PC-9 (cell line): ENCODE results near the gene BIRC5. TPM values are rescaled to one million over a fixed set of nuclear protein-coding genes. Genes with fewer than 3 reads are reported as not detected.

Source experiments
- BruUV-seq: library from RNA; stranded (reverse); fragments of 400-500 nt; replicated peaks from 2 replicates; lab custom pipeline; 2021; lab: Mats Ljungman, UMichigan
- CTCF ChIA-PET: fragments of 300-600 bp; sonication (Branson Sonifier 250); formaldehyde crosslinking; loops from one replicate; lab custom pipeline; 2022; ENCODE audit warnings: antibody characterized with exemption; lab: Charles Lee
- POLR2A ChIA-PET: fragments of 300-600 bp; sonication (Branson Sonifier 250); formaldehyde crosslinking; loops from one replicate; lab custom pipeline; 2022; ENCODE audit warnings: antibody characterized with exemption; ENCODE audit not compliant: unreplicated experiment; lab: Charles Lee
- DNase-seq, 2 experiments: peaks; one replicate each; pipeline versions ENCODE4 v3.0.0 to v3.0.0-alpha.2; 2015 to 2022; ENCODE audit warnings: mixed read lengths in 1 of 2
- H2AFZ ChIP-seq: fragments of 200-600 bp; sonication (generic); 2 replicates; pipeline ENCODE4 v1.8.1; 2017; ENCODE audit warnings: antibody characterized with exemption
- H3F3A ChIP-seq: fragments of 200-600 bp; sonication (generic); 2 replicates; pipeline ENCODE4 v1.8.1; 2017; ENCODE audit warnings: antibody characterized with exemption, mild to moderate bottlenecking, low read depth; ENCODE audit not compliant: insufficient read depth
- H3K27ac ChIP-seq: fragments of 200-600 bp; sonication (generic); 2 replicates; pipeline ENCODE4 v1.6.1; 2016; ENCODE audit warnings: mixed run types
- H3K27me3 ChIP-seq: fragments of 200-600 bp; sonication (generic); 2 replicates; pipeline ENCODE4 v1.6.1; 2016; ENCODE audit warnings: low read depth, mixed run types; ENCODE audit not compliant: insufficient read depth
- H3K36me3 ChIP-seq: fragments of 200-600 bp; sonication (generic); 2 replicates; pipeline ENCODE4 v1.6.1; 2016; ENCODE audit warnings: low read depth, mixed run types
- H3K4me1 ChIP-seq: fragments of 200-600 bp; sonication (generic); replicated peaks from 2 replicates; pipeline ENCODE4 v1.6.1; 2016; ENCODE audit warnings: mixed run types; ENCODE audit not compliant: insufficient read depth
- H3K4me2 ChIP-seq: fragments of 200-600 bp; sonication (generic); 2 replicates; pipeline ENCODE4 v1.6.1; 2017; ENCODE audit warnings: mixed run types
- H3K4me3 ChIP-seq: fragments of 200-600 bp; sonication (generic); 2 replicates; pipeline ENCODE4 v1.6.1; 2016; ENCODE audit warnings: mixed run types
- H3K79me2 ChIP-seq: fragments of 200-600 bp; sonication (generic); 2 replicates; pipeline ENCODE4 v1.6.1; 2017; ENCODE audit warnings: low read depth, mixed run types
- H3K9me2 ChIP-seq: fragments of 200-600 bp; sonication (generic); 2 replicates; pipeline ENCODE4 v1.8.1; 2017; ENCODE audit warnings: mild to moderate bottlenecking; ENCODE audit not compliant: insufficient read depth
- H3K9me3 ChIP-seq: fragments of 200-600 bp; sonication (generic); 2 replicates; pipeline ENCODE4 v1.8.1; 2016; ENCODE audit warnings: low read depth; ENCODE audit not compliant: insufficient read depth
- H4K20me1 ChIP-seq: fragments of 200-600 bp; sonication (generic); 2 replicates; pipeline ENCODE4 v1.8.1; 2017; ENCODE audit not compliant: insufficient read depth
- CTCF ChIP-seq: fragments of 200-600 bp; sonication (generic); conservative IDR thresholded peaks from 2 replicates; pipeline ENCODE4 v1.6.1; 2017; ENCODE audit warnings: mixed run types, antibody characterized with exemption, mild to moderate bottlenecking, moderate library complexity
- EZH2 ChIP-seq: fragments of 200-600 bp; sonication (generic); IDR thresholded peaks from 2 replicates; pipeline ENCODE4 v1.8.0; 2017; ENCODE audit warnings: antibody characterized with exemption, low read depth
- intact Hi-C: fragments of 100-400 bp; cut with micrococcal nuclease; formaldehyde crosslinking; loops from one replicate; pipeline ENCODE4 v1.10.0; 2022; ENCODE audit not compliant: unreplicated experiment
- total RNA-seq: library from RNA; stranded (reverse); gene quantifications from 2 replicates; pipeline ENCODE4 v1.2.3, GENCODE V29; 2021

Gene BIRC5
- total RNA-seq, 1 experiment from 2014 or later, result 91.0 TPM

GRCh38 chr17:78265121-78265520 is 51.1 kb downstream of the BIRC5 start:
- Histone ChIP-seq H4K20me1 (no peaks in the 10 kb centered on the region), H3K27ac (no peak overlapping the region), H3K27me3 (peaks cover 8% of the 10 kb centered on the region), H3F3A (no peaks in the 10 kb centered on the region), H3K9me3 (no peaks in the 10 kb centered on the region), H3K79me2 (no peaks in the 10 kb centered on the region), H2AFZ (no peak overlapping the region), H3K4me1 (no peaks in the 10 kb centered on the region), H3K9me2 (no peaks in the 10 kb centered on the region), H3K36me3 (no peaks in the 10 kb centered on the region), H3K4me2 (no peak overlapping the region), H3K4me3 (no peak overlapping the region)
- DNase-seq, result no peak
- ChIA-PET POLR2A (interaction anchor here (0.6 kb wide), 2 partner anchors 79 to 125 kb away, joined by 3 to 22 read pairs; partner anchors contain the start of gene TK1), CTCF (no interaction called here)
- no TSS peak for BruUV-seq
- intact Hi-C loops, result no loop called here
- TF ChIP-seq CTCF, result no peak
- no peak for TF ChIP-seq EZH2

GRCh38 chr17:78266231-78266631 is 52.2 kb downstream of the BIRC5 start:
- H3K9me3 ChIP-seq, result no peaks in the 10 kb centered on the region
- TF ChIP-seq EZH2 (no peak), CTCF (no peak)
- no peak overlapping the region for H3K4me2 ChIP-seq
- no TSS peak for BruUV-seq
- no peak overlapping the region for H3K27ac ChIP-seq
- ChIA-PET CTCF (interaction anchor here (0.5 to 0.7 kb wide), 2 partner anchors 15 to 98 kb away, joined by 4 read pairs; partner anchors contain the start of gene SYNGR2), POLR2A (no interaction called here)
- intact Hi-C loops, result no loop called here
- peaks cover 8% of the 10 kb centered on the region for H3K27me3 ChIP-seq
- H4K20me1 ChIP-seq, result no peaks in the 10 kb centered on the region
- no peak for DNase-seq
- no peaks in the 10 kb centered on the region for H3F3A ChIP-seq
- H2AFZ ChIP-seq, result no peak overlapping the region
- no peak overlapping the region for H3K4me3 ChIP-seq
- no peaks in the 10 kb centered on the region for H3K4me1 ChIP-seq
- H3K9me2 ChIP-seq, result no peaks in the 10 kb centered on the region
- no peaks in the 10 kb centered on the region for H3K36me3 ChIP-seq
- no peaks in the 10 kb centered on the region for H3K79me2 ChIP-seq

DNA sequence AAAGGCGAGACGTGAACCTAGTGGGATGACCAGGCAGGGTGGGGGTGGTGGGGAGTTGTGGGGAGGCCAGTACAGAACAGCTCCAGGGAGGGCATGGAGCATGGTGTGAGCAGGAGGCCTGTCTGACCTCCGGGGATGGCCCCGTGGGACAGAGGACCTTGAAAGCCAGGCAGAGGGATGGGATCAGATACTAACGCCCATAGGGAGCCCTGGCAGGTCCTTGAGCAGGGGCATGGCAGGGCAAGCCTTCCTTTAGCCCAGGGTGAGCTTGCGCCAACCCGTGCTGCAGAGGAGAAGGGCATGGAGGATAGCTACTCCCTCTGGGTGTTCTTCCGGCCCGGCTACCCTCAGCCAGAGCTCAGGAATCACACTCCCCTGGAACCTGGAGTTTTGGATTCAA is 52.7 kb downstream of the BIRC5 start:
- no peak overlapping the region for H3K4me3 ChIP-seq
- H3K4me1 ChIP-seq, result no peaks in the 10 kb centered on the region
- H3K27me3 ChIP-seq, result peaks cover 8% of the 10 kb centered on the region
- no peaks in the 10 kb centered on the region for H3K9me3 ChIP-seq
- no peak overlapping the region for H3K4me2 ChIP-seq
- H2AFZ ChIP-seq, result no peak overlapping the region
- H4K20me1 ChIP-seq, result no peaks in the 10 kb centered on the region
- intact Hi-C loops, result no loop called here
- no TSS peak for BruUV-seq
- no peak overlapping the region for H3K27ac ChIP-seq
- ChIA-PET POLR2A (interaction anchor here (0.5 kb wide), 1 partner anchor 124 kb away, joined by 3 read pairs; no protein-coding TSS in a partner anchor), CTCF (interaction anchor here (0.5 kb wide), 1 partner anchor 98 kb away, joined by 4 read pairs; the partner anchor contains the start of gene SYNGR2)
- H3F3A ChIP-seq, result no peaks in the 10 kb centered on the region
- no peaks in the 10 kb centered on the region for H3K9me2 ChIP-seq
- TF ChIP-seq CTCF (no peak), EZH2 (no peak)
- no peaks in the 10 kb centered on the region for H3K79me2 ChIP-seq
- no peak for DNase-seq
- H3K36me3 ChIP-seq, result no peaks in the 10 kb centered on the region
